H1 (cell line): ENCODE results near the gene PTBP1. TPM values are rescaled to one million over a fixed set of nuclear protein-coding genes. Genes with fewer than 3 reads are reported as not detected.

Source experiments
- CTCF ChIA-PET: fragments of 300-600 bp; sonication (Branson Sonifier 250); formaldehyde crosslinking; loops from one replicate; lab custom pipeline; 2021; ENCODE audit not compliant: partially characterized antibody; lab: Charles Lee
- POLR2A ChIA-PET: fragments of 300-600 bp; sonication (Branson Sonifier 250); formaldehyde crosslinking; loops from one replicate; lab custom pipeline; 2021; ENCODE audit warnings: inconsistent platforms; ENCODE audit not compliant: partially characterized antibody; lab: Charles Lee
- DNase-seq, 2 experiments: peaks; one replicate each; pipeline versions ENCODE4 v3.0.0 to v3.0.0-alpha.2; 2010 to 2022; ENCODE audit warnings: low spot score in 2 of 2, low read depth in 1 of 2, mixed read lengths in 1 of 2
- FAIRE-seq: peaks from 2 replicates; lab custom pipeline; 2011; peaks lifted over from hg19 to GRCh38; lab: Jason Lieb, UNC
- H2AFZ ChIP-seq: 2 replicates; pipeline ENCODE4 v1.8.1; 2012; ENCODE audit warnings: low read length, inconsistent platforms
- H2AK5ac ChIP-seq: 2 replicates; pipeline ENCODE4 v1.6.1; 2013; ENCODE audit warnings: low read depth, low read length
- H2BK120ac ChIP-seq: replicated peaks from 2 replicates; pipeline ENCODE3; 2013; ENCODE audit warnings: low read depth, low read length, inconsistent platforms
- H2BK12ac ChIP-seq: 2 replicates; pipeline ENCODE4 v1.6.1; 2013; ENCODE audit warnings: low read depth, low read length
- H2BK15ac ChIP-seq: 2 replicates; pipeline ENCODE4 v1.6.1; 2013; ENCODE audit warnings: low read length
- H2BK20ac ChIP-seq: 2 replicates; pipeline ENCODE4 v1.6.1; 2013; ENCODE audit warnings: low read length
- H2BK5ac ChIP-seq: 2 replicates; pipeline ENCODE4 v1.6.1; 2013; ENCODE audit warnings: low read depth, low read length
- H3K14ac ChIP-seq: 2 replicates; pipeline ENCODE4 v1.6.1; 2013; ENCODE audit warnings: inconsistent platforms; ENCODE audit not compliant: insufficient read length
- H3K18ac ChIP-seq: 2 replicates; pipeline ENCODE4 v1.6.1; 2013; ENCODE audit warnings: low read length; ENCODE audit errors: extremely low read depth
- H3K23ac ChIP-seq: 2 replicates; pipeline ENCODE4 v1.6.1; 2013; ENCODE audit warnings: inconsistent platforms; ENCODE audit not compliant: insufficient read length
- H3K23me2 ChIP-seq: 2 replicates; pipeline ENCODE4 v1.6.1; 2013; ENCODE audit warnings: low read depth, low read length
- H3K27ac ChIP-seq: 2 replicates; pipeline ENCODE4 v1.6.1; 2011; ENCODE audit warnings: low read depth, low read length, inconsistent platforms
- H3K27me3 ChIP-seq, 4 experiments: replicated peaks in 1 of 4; 1 replicate in 1 of 4; 2 replicates in 3 of 4; pipeline versions ENCODE4 v1.6.1 to v1.8.1; 2011 to 2013; ENCODE audit warnings: low read length in 3 of 4, mild to moderate bottlenecking in 3 of 4, inconsistent platforms in 2 of 4, mixed read lengths in 2 of 4, moderate library complexity in 1 of 4; ENCODE audit not compliant: control insufficient read depth in 3 of 4, insufficient read depth in 3 of 4; ENCODE audit errors: extremely low read depth in 1 of 4
- H3K36me3 ChIP-seq, 4 experiments: 2 replicates each; pipeline versions ENCODE4 v1.6.1 to v1.8.1; 2011 to 2013; ENCODE audit warnings: mild to moderate bottlenecking in 4 of 4, low read length in 3 of 4, moderate library complexity in 2 of 4, control low read depth in 1 of 4, inconsistent platforms in 1 of 4; ENCODE audit not compliant: insufficient read depth in 4 of 4, control insufficient read depth in 2 of 4
- H3K4ac ChIP-seq: replicated peaks from 2 replicates; pipeline ENCODE3; 2013; ENCODE audit warnings: low read length, low read depth, mixed read lengths, inconsistent platforms; ENCODE audit not compliant: insufficient read length
- H3K4me1 ChIP-seq, 4 experiments: replicated peaks in 1 of 4; 1 replicate in 1 of 4; 2 replicates in 3 of 4; pipeline versions ENCODE4 v1.6.1 to v1.8.1; 2011 to 2013; ENCODE audit warnings: low read length in 3 of 4, inconsistent platforms in 2 of 4, mixed read lengths in 1 of 4; ENCODE audit not compliant: insufficient read depth in 4 of 4, control insufficient read depth in 3 of 4
- H3K4me2 ChIP-seq, 2 experiments: 2 replicates each; pipeline versions ENCODE4 v1.6.1 to v1.8.1; 2011 to 2013; ENCODE audit warnings: low read depth in 2 of 2, low read length in 2 of 2, control low read depth in 1 of 2, inconsistent platforms in 1 of 2, mild to moderate bottlenecking in 1 of 2; ENCODE audit not compliant: insufficient read depth in 1 of 2
- H3K4me3 ChIP-seq, 4 experiments: fragments of 200-600, 300-600 bp in 1 of 4; sonication (generic), shearing (Covaris generic), sonication (Bioruptor Twin) in 1 of 4; 2 replicates each; pipeline versions ENCODE4 v1.5.1 to v1.8.1; 2011 to 2016; ENCODE audit warnings: low read length in 4 of 4, low read depth in 3 of 4, control low read depth in 2 of 4, inconsistent platforms in 2 of 4, mild to moderate bottlenecking in 2 of 4, mixed read lengths in 1 of 4, moderate library complexity in 1 of 4; ENCODE audit not compliant: insufficient read depth in 2 of 4; ENCODE audit errors: extremely low read depth in 1 of 4
- H3K56ac ChIP-seq: replicated peaks from 2 replicates; pipeline ENCODE3; 2013; ENCODE audit warnings: low read depth, mild to moderate bottlenecking, mixed read lengths, low read length, inconsistent platforms; ENCODE audit not compliant: insufficient read length
- H3K79me1 ChIP-seq: 2 replicates; pipeline ENCODE4 v1.6.1; 2013; ENCODE audit warnings: low read depth, low read length, control low read depth
- H3K79me2 ChIP-seq, 2 experiments: 2 replicates each; pipeline versions ENCODE4 v1.6.1 to v1.8.1; 2012 to 2013; ENCODE audit warnings: low read length in 2 of 2, mild to moderate bottlenecking in 2 of 2, inconsistent platforms in 1 of 2; ENCODE audit not compliant: insufficient read depth in 2 of 2, control insufficient read depth in 1 of 2
- H3K9ac ChIP-seq, 4 experiments: replicated peaks in 1 of 4; 1 replicate in 1 of 4; 2 replicates in 3 of 4; pipeline versions ENCODE4 v1.6.1 to v1.8.1; 2011 to 2013; ENCODE audit warnings: low read depth in 3 of 4, low read length in 3 of 4, control low read depth in 2 of 4, mild to moderate bottlenecking in 2 of 4, moderate library complexity in 2 of 4, inconsistent platforms in 1 of 4; ENCODE audit errors: extremely low read depth in 1 of 4
- H3K9me3 ChIP-seq, 2 experiments: 2 replicates each; pipeline versions ENCODE4 v1.6.1 to v1.8.1; 2012 to 2013; ENCODE audit warnings: mild to moderate bottlenecking in 2 of 2, moderate library complexity in 2 of 2, control low read depth in 1 of 2, inconsistent platforms in 1 of 2, low read depth in 1 of 2, low read length in 1 of 2, mixed read lengths in 1 of 2; ENCODE audit not compliant: insufficient read depth in 2 of 2
- H4K20me1 ChIP-seq, 2 experiments: replicated peaks in 1 of 2; 2 replicates each; pipeline versions ENCODE3 to v1.8.1; 2011 to 2013; ENCODE audit warnings: inconsistent platforms in 2 of 2, low read length in 2 of 2, mild to moderate bottlenecking in 1 of 2; ENCODE audit not compliant: insufficient read depth in 2 of 2, control insufficient read depth in 1 of 2
- H4K5ac ChIP-seq: 2 replicates; pipeline ENCODE4 v1.6.1; 2013; ENCODE audit warnings: low read length, low read depth, mixed read lengths, inconsistent platforms; ENCODE audit not compliant: insufficient read length
- H4K8ac ChIP-seq: 2 replicates; pipeline ENCODE4 v1.8.0; 2013; ENCODE audit warnings: mild to moderate bottlenecking, moderate library complexity, low read length, inconsistent platforms; ENCODE audit not compliant: insufficient read depth; ENCODE audit errors: extremely low read depth
- H4K91ac ChIP-seq: replicated peaks from 2 replicates; pipeline ENCODE3; 2013; ENCODE audit warnings: low read length, mixed read lengths, inconsistent platforms; ENCODE audit not compliant: insufficient read length
- RFX5 ChIP-seq: IDR thresholded peaks from 2 replicates; pipeline ENCODE4 v1.6.1; 2011; ENCODE audit warnings: low read depth, low read length, improper control_type of control experiment, borderline replicate concordance
- RNF2 ChIP-seq: fragments of 200-900, 300-1000 bp; sonication (generic); IDR thresholded peaks from 2 replicates; pipeline ENCODE4 v1.7.1; 2016; ENCODE audit warnings: borderline replicate concordance, low read depth, mild to moderate bottlenecking, antibody characterized with exemption, low read length; ENCODE audit not compliant: poor library complexity, severe bottlenecking; ENCODE audit errors: missing control alignments
- WGBS, 2 experiments: shearing (Covaris generic) in 1 of 2; methylation state at CpG; one replicate each; pipeline versions ENCODE4 v1.1.6 to v1.1.7; 2013 to 2015; ENCODE audit warnings: low lambda C conversion rate in 2 of 2, mixed read lengths in 2 of 2, inconsistent platforms in 1 of 2, low coverage in 1 of 2, missing lambda C conversion rate in 1 of 2; ENCODE audit not compliant: insufficient replicate concordance in 2 of 2, insufficient coverage in 1 of 2, insufficient read length in 1 of 2; ENCODE audit errors: extremely low coverage in 1 of 2, missing lambda C conversion rate in 1 of 2; 5-methylcytosine and 5-hydroxymethylcytosine counted together
- polyA plus RNA-seq, 7 experiments: library from polyadenylated mRNA; depleted of rRNA in 3 of 7; stranded (reverse) in 5 of 7; unstranded in 2 of 7; fragments of >200 nt in 5 of 7; fragments of 200-250 nt in 2 of 7; gene quantifications; 1 replicate in 5 of 7; 2 replicates in 1 of 7; 4 replicates in 1 of 7; pipeline versions ENCODE4 v1.2.1 to v1.2.3, GENCODE V29; 2011 to 2013; ENCODE audit warnings: missing spikeins in 2 of 7, mixed read lengths in 2 of 7
- total RNA-seq: library from RNA; stranded (reverse); fragmentation: NEBNext Ultra II Directional; extraction: Animal tissue kit (Norgen Biotek cat#: 25700); gene quantifications from 2 replicates; pipeline ENCODE4 v1.2.1, GENCODE V29; 2021

PTBP1 gene
- total and polyA plus RNA-seq, 2 of the 8 experiments (the other 6 are each of a cell fraction or from before 2014, with no cell fraction given), result 528 to 888 TPM

DNA sequence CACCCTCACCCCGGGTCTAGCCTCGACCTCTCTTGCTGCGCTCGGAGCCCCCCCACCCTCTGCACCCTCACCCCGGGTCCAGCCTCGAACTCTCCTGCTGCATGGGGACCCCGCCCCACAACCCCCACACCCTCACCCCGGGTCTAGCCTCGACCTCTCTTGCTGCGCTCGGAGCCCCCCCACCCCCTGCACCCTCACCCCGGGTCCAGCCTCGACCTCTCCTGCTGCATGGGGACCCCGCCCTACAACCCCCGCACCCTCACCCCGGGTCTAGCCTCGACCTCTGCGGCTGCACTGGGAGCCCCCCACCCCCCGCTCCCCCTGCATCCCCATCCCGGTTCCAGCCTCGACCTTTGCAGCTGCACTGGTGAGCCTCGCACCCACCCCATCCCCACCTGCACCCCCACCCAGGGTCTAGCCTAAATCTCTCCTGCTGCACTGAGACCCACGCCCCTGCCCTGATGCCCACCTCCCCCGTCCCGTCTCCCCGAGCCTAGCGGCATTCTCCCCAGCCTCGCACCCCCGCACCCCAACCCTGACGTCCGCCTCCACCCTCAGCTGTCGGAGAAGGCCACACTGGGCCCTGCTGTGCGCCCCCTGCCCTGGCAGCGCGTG is 64.0 kb downstream of the PTBP1 start:
- Histone ChIP-seq H4K5ac (peak overlapping the region; percentile 52), H2BK5ac (peak overlapping the region; percentile 77; the same call in 1 of the 2 replicates), H2AK5ac (no peak overlapping the region), H4K20me1 (peaks cover 0 to 8% of the 10 kb centered on the region in 2 experiments), H3K36me3 (no peaks in the 10 kb centered on the region), H3K27me3 (peaks cover 9 to 25% (median 13%) of the 10 kb centered on the region in 4 experiments), H3K9ac (no peak overlapping the region), H3K4ac (no peak overlapping the region), H3K23ac (no peak overlapping the region), H3K4me1 (peaks cover 0 to 5% (median 3%) of the 10 kb centered on the region in 4 experiments; a peak in 6 of 7 replicates), H3K9me3 (no peaks in the 10 kb centered on the region), H4K91ac (peak overlapping the region; percentile 80), H2BK12ac (peak overlapping the region; percentile 92; the same call in 1 of the 2 replicates), H3K14ac (no peak overlapping the region), H3K4me3 (peak overlapping the region in 2 of 4 experiments; percentile 8 to 44; a peak in 3 of 8 replicates), H3K4me2 (peak overlapping the region; percentile 55 to 62), H2BK15ac (no peak overlapping the region; the same call in 1 of the 2 replicates), H3K79me2 (no peaks in the 10 kb centered on the region), H2BK120ac (no peak overlapping the region), H3K27ac (no peak overlapping the region), H3K79me1 (no peaks in the 10 kb centered on the region), H3K56ac (no peak overlapping the region), H2BK20ac (no peak overlapping the region), H3K23me2 (peaks cover 10% of the 10 kb centered on the region; the same call in 1 of the 2 replicates), H4K8ac (peak overlapping the region; percentile 93; the same call in 1 of the 2 replicates), H2AFZ (no peak overlapping the region), H3K18ac (no peak overlapping the region; the same call in 1 of the 2 replicates)
- CTCF ChIA-PET, result interaction anchor here (0.7 kb wide), 1 partner anchor 91 kb away, joined by 3 read pairs; no protein-coding TSS in a partner anchor
- TF ChIP-seq RNF2, result peak; percentile 66
- no peak for TF ChIP-seq RFX5
- FAIRE-seq (no peak), DNase-seq (no peak)
- POLR2A ChIA-PET, result interaction anchor here (1.3 to 1.7 kb wide), 2 partner anchors 58 to 123 kb away, joined by 5 read pairs; partner anchors contain the start of gene WDR18
- 21% methylated on average over 5 of the region's 35 CpGs; no CpG with 5 or more reads in 1 of the 2 experiments for WGBS, 2 experiments
